GM12878 (cell line): Measurements from ENCODE around the gene PTPN12. TPM values are rescaled to one million over a fixed set of nuclear protein-coding genes. Genes with fewer than 3 reads are reported as not detected.
A peak's percentile ranks its signal among the peaks of the same experiment; 100 is the strongest.
"Not testable (repeated sequence)": the region's sequence is repeated elsewhere in the genome, so short reads cannot be mapped to it uniquely, and the experiment has no call there.

Source experiments
- ATAC-seq: fragments of 200-7000 bp; cut with Tn5 transposase; 3 replicates; pipeline ENCODE4 v1.9.1; 2020; ENCODE audit warnings: mild to moderate bottlenecking, moderate library complexity
- BruUV-seq: library from RNA; stranded (reverse); fragments of 400-500 nt; replicated peaks from 2 replicates; lab custom pipeline; 2021; lab: Mats Ljungman, UMichigan
- CTCF ChIA-PET: fragments of 300-600 bp; sonication (Branson Sonifier 250); formaldehyde crosslinking; extraction: SDS; loops from one replicate; lab custom pipeline; 2021; ENCODE audit warnings: inconsistent platforms; lab: Yijun Ruan, JAX
- POLR2A ChIA-PET: fragments of 350-600 bp; formaldehyde crosslinking; extraction: SDS; loops from one replicate; lab custom pipeline; 2021; ENCODE audit warnings: inconsistent platforms; lab: Charles Lee
- RAD21 ChIA-PET: fragments of 300-600 bp; sonication (Branson Sonifier 250); formaldehyde crosslinking; loops from one replicate; lab custom pipeline; 2023; ENCODE audit warnings: antibody characterized with exemption; ENCODE audit not compliant: unreplicated experiment; lab: Charles Lee
- SMC1A ChIA-PET: fragments of 300-600 bp; sonication (Branson Sonifier 250); formaldehyde crosslinking; loops from one replicate; lab custom pipeline; 2023; ENCODE audit not compliant: unreplicated experiment, uncharacterized antibody; lab: Charles Lee
- DNase-seq: peaks from one replicate; pipeline ENCODE4 v3.0.0-alpha.2; 2011; ENCODE audit warnings: low read depth, low spot score
- FAIRE-seq: peaks from 3 replicates; lab custom pipeline; 2011; peaks lifted over from hg19 to GRCh38; lab: Jason Lieb, UNC
- H2AFZ ChIP-seq: 2 replicates; pipeline ENCODE4 v1.6.0; 2011; ENCODE audit warnings: low read depth, low read length, control low read depth; ENCODE audit not compliant: control insufficient read depth
- H3K27ac ChIP-seq: 2 replicates; pipeline ENCODE4 v1.5.1; 2011; ENCODE audit warnings: control low read depth; ENCODE audit not compliant: control insufficient read depth, insufficient read depth
- H3K27me3 ChIP-seq, 2 experiments: replicated peaks in 1 of 2; 2 replicates each; pipeline versions ENCODE4 v1.6.0 to v1.6.1; 2011; ENCODE audit warnings: low read length in 1 of 2; ENCODE audit not compliant: control insufficient read depth in 2 of 2, insufficient read depth in 2 of 2
- H3K36me3 ChIP-seq, 2 experiments: 2 replicates each; pipeline ENCODE4 v1.5.1; 2011; ENCODE audit warnings: low read length in 1 of 2; ENCODE audit not compliant: control insufficient read depth in 2 of 2, insufficient read depth in 2 of 2
- H3K4me1 ChIP-seq: 2 replicates; pipeline ENCODE4 v1.6.1; 2011; ENCODE audit warnings: mild to moderate bottlenecking, low read length, moderate library complexity, mixed read lengths; ENCODE audit not compliant: control insufficient read depth, insufficient read depth
- H3K4me2 ChIP-seq: 2 replicates; pipeline ENCODE4 v1.6.0; 2011; ENCODE audit warnings: control low read depth; ENCODE audit not compliant: control insufficient read depth, insufficient read depth
- H3K4me3 ChIP-seq: fragments of 200-600 bp; sonication (generic); 2 replicates; pipeline ENCODE4 v1.5.1; 2016
- H3K79me2 ChIP-seq: 2 replicates; pipeline ENCODE4 v1.6.0; 2011; ENCODE audit warnings: low read length; ENCODE audit not compliant: control insufficient read depth, insufficient read depth
- H3K9ac ChIP-seq: 2 replicates; pipeline ENCODE4 v1.8.0; 2011; ENCODE audit warnings: low read length, control low read depth, mixed read lengths; ENCODE audit not compliant: control insufficient read depth, insufficient read depth
- H3K9me3 ChIP-seq: replicated peaks from 3 replicates; pipeline ENCODE4 v1.5.1; 2011; ENCODE audit warnings: mild to moderate bottlenecking, low read length; ENCODE audit not compliant: control insufficient read depth, insufficient read depth
- H4K20me1 ChIP-seq: 2 replicates; pipeline ENCODE4 v1.6.0; 2011; ENCODE audit not compliant: control insufficient read depth, insufficient read depth
- ASH2L ChIP-seq: fragments of 300-600, 200-600 bp; sonication (generic); IDR thresholded peaks from 2 replicates; pipeline ENCODE4 v1.6.1; 2017; ENCODE audit warnings: low read depth, mild to moderate bottlenecking, borderline replicate concordance
- CHD1 ChIP-seq: IDR thresholded peaks from 2 replicates; pipeline ENCODE4 v1.6.1; 2012; ENCODE audit warnings: low read depth, low read length, improper control_type of control experiment
- IRF5 ChIP-seq: fragments of 450-650 bp; IDR thresholded peaks from 2 replicates; pipeline ENCODE4 v1.6.1; 2017; ENCODE audit warnings: borderline replicate concordance
- MAX ChIP-seq: IDR thresholded peaks from 2 replicates; pipeline ENCODE4 v1.6.1; 2012; ENCODE audit warnings: low read depth, low read length, improper control_type of control experiment
- MXI1 ChIP-seq: fragments of 150-350 bp; IDR thresholded peaks from 2 replicates; pipeline ENCODE4 v1.6.1; 2011; ENCODE audit warnings: low read depth, mild to moderate bottlenecking, inconsistent platforms, low read length, improper control_type of control experiment
- SP1 ChIP-seq: IDR thresholded peaks from one replicate; pipeline ENCODE4 v1.6.1; 2011; ENCODE audit warnings: low read depth, low read length
- ZNF384 ChIP-seq: IDR thresholded peaks from 2 replicates; pipeline ENCODE4 v1.6.1; 2012; ENCODE audit warnings: low read depth, mild to moderate bottlenecking, low read length, improper control_type of control experiment, borderline replicate concordance
- WGBS: methylation state at CpG from one replicate; pipeline ENCODE4 v1.1.6; 2016; ENCODE audit warnings: low lambda C conversion rate; ENCODE audit not compliant: insufficient replicate concordance, insufficient coverage; ENCODE audit errors: missing lambda C conversion rate; 5-methylcytosine and 5-hydroxymethylcytosine counted together
- in situ Hi-C: fragments of 300-500 bp; cut with MboI; formaldehyde crosslinking; loops from 9 replicates; pipeline ENCODE4 v1.14.3; 2018; ENCODE audit warnings: mixed read lengths
- intact Hi-C: fragments of 100-400 bp; cut with micrococcal nuclease; formaldehyde crosslinking; loops from one replicate; pipeline ENCODE4 v1.14.2; 2022; ENCODE audit not compliant: unreplicated experiment
- polyA plus RNA-seq, 11 experiments: library from polyadenylated mRNA; depleted of rRNA in 4 of 11; unstranded in 6 of 11; stranded (reverse) in 5 of 11; fragments of >200 nt; fragmentation: Nextera tagmentation in 4 of 11; fragmentation: Illumina TruSeq in 1 of 11; extraction: Ambion mirVana in 4 of 11; extraction: Trizol in 1 of 11; gene quantifications; 1 replicate in 1 of 11; 2 replicates in 10 of 11; pipeline versions ENCODE4 v1.2.1 to v1.2.3, GENCODE V29; 2011 to 2016; ENCODE audit warnings: inconsistent platforms in 2 of 11, missing spikeins in 2 of 11, low read depth in 1 of 11
- total RNA-seq, 4 experiments: library from RNA; depleted of rRNA in 3 of 4; stranded (reverse); fragments of >200 nt in 3 of 4; fragmentation: Illumina TruSeq in 1 of 4; extraction: Trizol in 1 of 4; gene quantifications; 2 replicates each; pipeline versions ENCODE4 v1.2.1 to v1.2.3, GENCODE V29; 2013 to 2021
- TF ChIP-seq, protein P1 (sequence below): fragments of 450-650 bp; IDR thresholded peaks from 2 replicates; pipeline ENCODE4 v1.6.1; 2016; ENCODE audit warnings: mild to moderate bottlenecking
- TF ChIP-seq, protein P2 (sequence below): IDR thresholded peaks from 2 replicates; pipeline ENCODE4 v1.6.1; 2012; ENCODE audit warnings: low read length, inconsistent platforms

Gene PTPN12
- total and polyA plus RNA-seq, 10 of the 15 experiments (the other 5 are each of a cell fraction or from before 2014, with no cell fraction given), result 6.6 to 52.9 (median 17.4) TPM

DNA sequence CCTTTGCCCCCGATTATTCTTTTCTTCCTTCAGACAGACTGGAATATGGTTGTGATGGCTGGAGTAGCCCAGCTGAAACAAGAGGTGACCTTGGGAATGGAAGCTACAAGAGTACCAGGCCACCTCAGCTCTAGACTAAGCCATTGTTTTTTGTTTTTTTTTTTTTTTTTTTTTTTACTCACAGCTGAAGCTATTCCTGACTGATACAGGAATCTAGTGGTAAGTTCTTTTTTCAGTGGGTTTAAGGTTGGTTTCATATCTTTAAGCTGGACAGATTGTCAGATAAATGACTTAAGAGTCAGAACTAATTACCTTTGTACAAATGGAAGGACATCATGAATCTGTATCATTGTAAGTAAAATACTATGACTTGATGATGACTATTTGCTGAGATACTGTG, 30.2 kb upstream of the PTPN12 start:
- ATAC-seq (peak; percentile 28; the same call in 2 of the 3 replicates), DNase-seq (no peak), FAIRE-seq (no peak)
- CTCF ChIA-PET, result interaction anchor here (0.6 to 1.5 kb wide), 2 partner anchors 34 to 36 kb away, joined by 3 to 4 read pairs; no protein-coding TSS in a partner anchor
- in situ Hi-C loops (no loop called here), intact Hi-C loops (no loop called here)
- Histone ChIP-seq H2AFZ (no peak overlapping the region), H4K20me1 (no peaks in the 10 kb centered on the region), H3K4me2 (no peak overlapping the region), H3K79me2 (no peaks in the 10 kb centered on the region), H3K4me3 (no peak overlapping the region), H3K27me3 (no peaks in the 10 kb centered on the region), H3K4me1 (no peaks in the 10 kb centered on the region), H3K9me3 (no peaks in the 10 kb centered on the region), H3K9ac (no peak overlapping the region), H3K36me3 (no peaks in the 10 kb centered on the region), H3K27ac (no peak overlapping the region)
- BruUV-seq, result no TSS peak
- TF ChIP-seq IRF5, result no peak
- no peak for TF ChIP-seq MXI1
- no peak for TF ChIP-seq MAX
- TF ChIP-seq, protein P1, sequence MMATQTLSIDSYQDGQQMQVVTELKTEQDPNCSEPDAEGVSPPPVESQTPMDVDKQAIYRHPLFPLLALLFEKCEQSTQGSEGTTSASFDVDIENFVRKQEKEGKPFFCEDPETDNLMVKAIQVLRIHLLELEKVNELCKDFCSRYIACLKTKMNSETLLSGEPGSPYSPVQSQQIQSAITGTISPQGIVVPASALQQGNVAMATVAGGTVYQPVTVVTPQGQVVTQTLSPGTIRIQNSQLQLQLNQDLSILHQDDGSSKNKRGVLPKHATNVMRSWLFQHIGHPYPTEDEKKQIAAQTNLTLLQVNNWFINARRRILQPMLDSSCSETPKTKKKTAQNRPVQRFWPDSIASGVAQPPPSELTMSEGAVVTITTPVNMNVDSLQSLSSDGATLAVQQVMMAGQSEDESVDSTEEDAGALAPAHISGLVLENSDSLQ, result no peak
- no peak for TF ChIP-seq SP1
- TF ChIP-seq CHD1, result no peak
- no peak for TF ChIP-seq ZNF384
- TF ChIP-seq, protein P2, sequence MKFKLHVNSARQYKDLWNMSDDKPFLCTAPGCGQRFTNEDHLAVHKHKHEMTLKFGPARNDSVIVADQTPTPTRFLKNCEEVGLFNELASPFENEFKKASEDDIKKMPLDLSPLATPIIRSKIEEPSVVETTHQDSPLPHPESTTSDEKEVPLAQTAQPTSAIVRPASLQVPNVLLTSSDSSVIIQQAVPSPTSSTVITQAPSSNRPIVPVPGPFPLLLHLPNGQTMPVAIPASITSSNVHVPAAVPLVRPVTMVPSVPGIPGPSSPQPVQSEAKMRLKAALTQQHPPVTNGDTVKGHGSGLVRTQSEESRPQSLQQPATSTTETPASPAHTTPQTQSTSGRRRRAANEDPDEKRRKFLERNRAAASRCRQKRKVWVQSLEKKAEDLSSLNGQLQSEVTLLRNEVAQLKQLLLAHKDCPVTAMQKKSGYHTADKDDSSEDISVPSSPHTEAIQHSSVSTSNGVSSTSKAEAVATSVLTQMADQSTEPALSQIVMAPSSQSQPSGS, result no peak
- no peak for TF ChIP-seq ASH2L
- SMC1A ChIA-PET, result interaction anchor here (1.0 to 1.3 kb wide), 2 partner anchors 17 to 92 kb away, joined by 3 read pairs; no protein-coding TSS in a partner anchor
- RAD21 ChIA-PET, result interaction anchor here (0.6 to 1.1 kb wide), 5 partner anchors 9 to 155 kb away, joined by 3 read pairs; no protein-coding TSS in a partner anchor
- 96% methylated on average over 1 of the region's 1 CpG for WGBS
- POLR2A ChIA-PET, result interaction anchor here (0.8 kb wide), 1 partner anchor 28 kb away, joined by 3 read pairs; no protein-coding TSS in a partner anchor

DNA sequence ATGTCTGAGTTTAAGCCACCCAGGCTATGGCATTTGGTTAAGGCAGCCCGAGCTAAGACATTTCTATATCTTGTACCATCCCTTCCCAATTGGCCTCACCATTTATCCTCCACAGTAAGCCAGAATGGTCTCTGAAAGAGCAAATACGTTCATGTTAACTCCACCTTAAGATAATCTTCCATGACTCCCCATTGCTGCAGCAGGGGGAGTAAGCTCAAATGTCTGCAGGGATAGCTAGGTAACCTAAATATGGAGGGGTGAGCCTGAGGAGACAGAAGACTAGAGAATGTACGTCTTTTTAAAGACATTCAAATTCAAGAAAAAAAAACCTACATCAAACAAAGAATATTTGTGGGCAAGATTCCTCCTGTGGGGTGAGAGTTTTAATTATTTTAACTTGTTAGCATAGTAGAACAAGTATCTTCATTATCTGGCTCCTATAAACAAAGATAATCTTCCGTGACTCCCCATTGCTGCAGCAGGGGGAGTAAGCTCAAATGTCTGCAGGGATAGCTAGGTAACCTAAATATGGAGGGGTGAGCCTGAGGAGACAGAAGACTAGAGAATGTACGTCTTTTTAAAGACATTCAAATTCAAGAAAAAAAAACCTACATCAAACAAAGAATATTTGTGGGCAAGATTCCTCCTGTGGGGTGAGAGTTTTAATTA, 24.0 kb upstream of the PTPN12 start:
- H3K4me2 ChIP-seq, H4K20me1 ChIP-seq, CTCF ChIA-PET, H2AFZ ChIP-seq, in situ Hi-C loops, H3K27ac ChIP-seq, H3K4me3 ChIP-seq, RAD21 ChIA-PET, intact Hi-C loops, H3K36me3 ChIP-seq, H3K27me3 ChIP-seq, H3K9me3 ChIP-seq, H3K79me2 ChIP-seq, DNase-seq, FAIRE-seq, H3K9ac ChIP-seq, ATAC-seq, H3K4me1 ChIP-seq, BruUV-seq: not testable (repeated sequence)
- 51% methylated on average over 3 of the region's 5 CpGs for WGBS
- SMC1A ChIA-PET, result interaction anchor here (0.9 to 2.4 kb wide), 5 partner anchors 10 to 70 kb away, joined by 3 to 12 read pairs (median 3); no protein-coding TSS in a partner anchor
- POLR2A ChIA-PET, result interaction anchor here (1.0 kb wide), 1 partner anchor 36 kb away, joined by 4 read pairs; no protein-coding TSS in a partner anchor
